H9 (cell line): Measurements from ENCODE around the gene LONP2. TPM values are rescaled to one million over a fixed set of nuclear protein-coding genes. Genes with fewer than 3 reads are reported as not detected.

ENCODE experiments used
- DNase-seq: peaks from one replicate; pipeline ENCODE4 v3.0.0-alpha.2; 2017
- H2AFZ ChIP-seq: one replicate; pipeline ENCODE4 v1.6.1; 2013; ENCODE audit warnings: mild to moderate bottlenecking, low read length, control low read depth, moderate library complexity
- H2AK5ac ChIP-seq: 2 replicates; pipeline ENCODE4 v1.6.1; 2013; ENCODE audit warnings: low read length, control low read depth, mixed read lengths; ENCODE audit not compliant: insufficient read length
- H2BK120ac ChIP-seq: one replicate; pipeline ENCODE4 v1.6.1; 2013; ENCODE audit warnings: low read depth, mild to moderate bottlenecking, low read length, control low read depth, inconsistent platforms; ENCODE audit not compliant: poor library complexity, severe bottlenecking
- H2BK12ac ChIP-seq: 2 replicates; pipeline ENCODE4 v1.6.1; 2013; ENCODE audit warnings: low read length, control low read depth, mixed read lengths, low read depth; ENCODE audit not compliant: insufficient read length
- H2BK15ac ChIP-seq: 2 replicates; pipeline ENCODE4 v1.6.1; 2013; ENCODE audit warnings: low read depth, low read length, control low read depth
- H2BK20ac ChIP-seq: one replicate; pipeline ENCODE4 v1.6.1; 2013; ENCODE audit warnings: low read depth, mild to moderate bottlenecking, low read length, control low read depth, inconsistent platforms; ENCODE audit not compliant: poor library complexity, severe bottlenecking
- H2BK5ac ChIP-seq: 2 replicates; pipeline ENCODE4 v1.6.1; 2013; ENCODE audit warnings: low read length, control low read depth, mixed read lengths; ENCODE audit not compliant: insufficient read length
- H3K14ac ChIP-seq: 2 replicates; pipeline ENCODE4 v1.6.1; 2013; ENCODE audit warnings: low read length, control low read depth; ENCODE audit not compliant: insufficient read depth
- H3K18ac ChIP-seq: 2 replicates; pipeline ENCODE4 v1.6.1; 2013; ENCODE audit warnings: low read depth, mild to moderate bottlenecking, mixed read lengths, low read length, control low read depth; ENCODE audit not compliant: insufficient read length
- H3K23ac ChIP-seq: 2 replicates; pipeline ENCODE4 v1.6.1; 2013; ENCODE audit warnings: low read length, control low read depth, mixed read lengths, low read depth; ENCODE audit not compliant: insufficient read length
- H3K23me2 ChIP-seq: 2 replicates; pipeline ENCODE4 v1.6.1; 2013; ENCODE audit warnings: low read depth, mild to moderate bottlenecking, mixed read lengths, low read length, control low read depth; ENCODE audit not compliant: insufficient read length, poor library complexity, severe bottlenecking
- H3K27ac ChIP-seq: 2 replicates; pipeline ENCODE4 v1.5.1; 2013; ENCODE audit warnings: low read length, control low read depth, mixed read lengths, low read depth; ENCODE audit not compliant: insufficient read length
- H3K27me3 ChIP-seq: 2 replicates; pipeline ENCODE4 v1.6.1; 2013; ENCODE audit warnings: low read length, control low read depth, inconsistent platforms; ENCODE audit not compliant: insufficient read depth
- H3K4ac ChIP-seq: 2 replicates; pipeline ENCODE4 v1.6.1; 2013; ENCODE audit warnings: low read depth, mild to moderate bottlenecking, control low read depth, inconsistent platforms, low read length, moderate library complexity
- H3K4me1 ChIP-seq: 2 replicates; pipeline ENCODE4 v1.6.1; 2013; ENCODE audit warnings: low read length, control low read depth, inconsistent platforms; ENCODE audit not compliant: insufficient read depth
- H3K4me2 ChIP-seq: 2 replicates; pipeline ENCODE4 v1.6.1; 2013; ENCODE audit warnings: low read length, control low read depth, mixed read lengths; ENCODE audit not compliant: insufficient read length, insufficient read depth
- H3K56ac ChIP-seq: 2 replicates; pipeline ENCODE4 v1.6.1; 2013; ENCODE audit warnings: low read depth, mild to moderate bottlenecking, mixed read lengths, low read length, control low read depth; ENCODE audit not compliant: insufficient read length
- H3K79me1 ChIP-seq: 2 replicates; pipeline ENCODE4 v1.6.1; 2013; ENCODE audit warnings: low read depth, mild to moderate bottlenecking, moderate library complexity, low read length, control low read depth, inconsistent platforms; ENCODE audit not compliant: insufficient read depth, poor library complexity, severe bottlenecking
- H3K79me2 ChIP-seq: 2 replicates; pipeline ENCODE4 v1.6.1; 2013; ENCODE audit warnings: low read length, control low read depth, inconsistent platforms; ENCODE audit not compliant: insufficient read depth
- H3K9ac ChIP-seq: 2 replicates; pipeline ENCODE4 v1.6.1; 2013; ENCODE audit warnings: low read length, control low read depth, mixed read lengths; ENCODE audit not compliant: insufficient read length; ENCODE audit errors: extremely low read depth
- H3K9me3 ChIP-seq: one replicate; pipeline ENCODE4 v1.6.1; 2013; ENCODE audit warnings: low read depth, low read length, inconsistent platforms; ENCODE audit not compliant: control insufficient read depth
- H3T11ph ChIP-seq: one replicate; pipeline ENCODE4 v1.6.1; 2013; ENCODE audit warnings: mild to moderate bottlenecking, low read length, control low read depth, inconsistent platforms
- H4K20me1 ChIP-seq: one replicate; pipeline ENCODE4 v1.6.1; 2013; ENCODE audit not compliant: control insufficient read depth, insufficient read length, insufficient read depth
- H4K5ac ChIP-seq: 2 replicates; pipeline ENCODE4 v1.6.1; 2013; ENCODE audit warnings: low read depth, mild to moderate bottlenecking, mixed read lengths, low read length, control low read depth; ENCODE audit not compliant: insufficient read length
- H4K8ac ChIP-seq: replicated peaks from 2 replicates; pipeline ENCODE4 v1.6.1; 2013; ENCODE audit warnings: low read length, control low read depth, mixed read lengths, low read depth; ENCODE audit not compliant: insufficient read length
- H4K91ac ChIP-seq: 2 replicates; pipeline ENCODE4 v1.6.1; 2013; ENCODE audit warnings: low read depth, mild to moderate bottlenecking, moderate library complexity, mixed read lengths, low read length, control low read depth; ENCODE audit not compliant: insufficient read length
- H3K27ac Mint-ChIP-seq, 3 experiments: 2 replicates in 2 of 3; 3 replicates in 1 of 3; pipeline ENCODE4 v1.8.0; 2020 to 2021; ENCODE audit warnings: mixed read lengths in 3 of 3, mild to moderate bottlenecking in 1 of 3, moderate library complexity in 1 of 3
- H3K27me3 Mint-ChIP-seq: 2 replicates; pipeline ENCODE4 v1.8.0; 2021; ENCODE audit warnings: low read depth, mild to moderate bottlenecking, moderate library complexity, mixed read lengths
- H3K36me3 Mint-ChIP-seq, 3 experiments: 2 replicates in 2 of 3; 3 replicates in 1 of 3; pipeline ENCODE4 v1.8.0; 2020 to 2021; ENCODE audit warnings: low read depth in 3 of 3, mixed read lengths in 3 of 3; ENCODE audit not compliant: insufficient read depth in 1 of 3
- H3K4me1 Mint-ChIP-seq, 2 experiments: 2 replicates each; pipeline ENCODE4 v1.8.0; 2020; ENCODE audit warnings: mixed read lengths in 2 of 2
- H3K4me3 Mint-ChIP-seq, 2 experiments: 2 replicates in 1 of 2; 3 replicates in 1 of 2; pipeline ENCODE4 v1.8.0; 2020 to 2021; ENCODE audit warnings: mild to moderate bottlenecking in 2 of 2, mixed read lengths in 2 of 2, moderate library complexity in 1 of 2
- H3K9me3 Mint-ChIP-seq, 2 experiments: 2 replicates in 1 of 2; 3 replicates in 1 of 2; pipeline ENCODE4 v1.8.0; 2020; ENCODE audit warnings: mild to moderate bottlenecking in 2 of 2, mixed read lengths in 2 of 2, moderate library complexity in 1 of 2
- CTCF ChIP-seq: fragments of 200-600 bp; sonication (generic); conservative IDR thresholded peaks from 3 replicates; pipeline ENCODE4 v1.8.0; 2021; ENCODE audit warnings: antibody characterized with exemption, mild to moderate bottlenecking
- WGBS: extraction: QIAGEN DNeasy Blood & Tissue Kit; methylation state at CpG from one replicate; pipeline ENCODE4 v1.1.7; 2013; ENCODE audit warnings: missing lambda C conversion rate, low lambda C conversion rate, mixed read lengths; ENCODE audit not compliant: insufficient read length; ENCODE audit errors: extremely low coverage; 5-methylcytosine and 5-hydroxymethylcytosine counted together
- total RNA-seq: library from RNA; stranded (reverse); gene quantifications from 2 replicates; pipeline ENCODE4 v1.2.1, GENCODE V29; 2021

The LONP2 gene
- total RNA-seq, 1 experiment from 2014 or later, result 27.8 TPM

GRCh38 chr16:48367441-48368049 is 123.4 kb downstream of the LONP2 start:
- no peak overlapping the region for H3K4me3 Mint-ChIP-seq
- Histone ChIP-seq H3T11ph (no peak overlapping the region), H3K23me2 (peaks cover 4% of the 10 kb centered on the region), H3K18ac (no peak overlapping the region), H3K4me1 (peaks cover 2% of the 10 kb centered on the region), H3K4ac (no peak overlapping the region), H3K9me3 (no peaks in the 10 kb centered on the region), H2BK5ac (no peak overlapping the region), H4K5ac (no peak overlapping the region), H3K4me2 (no peak overlapping the region), H2BK12ac (no peak overlapping the region), H2AFZ (no peak overlapping the region), H3K79me1 (no peaks in the 10 kb centered on the region), H2BK20ac (no peak overlapping the region), H2AK5ac (no peak overlapping the region), H2BK15ac (no peak overlapping the region), H4K20me1 (no peaks in the 10 kb centered on the region), H3K56ac (no peak overlapping the region), H4K91ac (no peak overlapping the region), H3K9ac (no peak overlapping the region), H3K27ac (no peak overlapping the region), H4K8ac (no peak overlapping the region), H3K23ac (no peak overlapping the region), H3K14ac (no peak overlapping the region), H3K27me3 (no peaks in the 10 kb centered on the region), H2BK120ac (no peak overlapping the region), H3K79me2 (peaks cover 39% of the 10 kb centered on the region; the same call in 1 of the 2 replicates)
- H3K9me3 Mint-ChIP-seq, result no peaks in the 10 kb centered on the region; a peak in 1 of 5 replicates
- H3K4me1 Mint-ChIP-seq, result peaks cover 45 to 46% of the 10 kb centered on the region in 2 experiments
- DNase-seq, result no peak
- TF ChIP-seq CTCF, result no peak
- no peaks in the 10 kb centered on the region for H3K27me3 Mint-ChIP-seq
- no peaks in the 10 kb centered on the region; a peak in 3 of 7 replicates for H3K36me3 Mint-ChIP-seq
- H3K27ac Mint-ChIP-seq, result peak overlapping the region in 1 of 3 experiments; percentile 74; a peak in 3 of 7 replicates
- no CpG with 5 or more reads among the region's 2 CpGs for WGBS
